ENCODE measurements around the gene SACM1L.

DNA sequence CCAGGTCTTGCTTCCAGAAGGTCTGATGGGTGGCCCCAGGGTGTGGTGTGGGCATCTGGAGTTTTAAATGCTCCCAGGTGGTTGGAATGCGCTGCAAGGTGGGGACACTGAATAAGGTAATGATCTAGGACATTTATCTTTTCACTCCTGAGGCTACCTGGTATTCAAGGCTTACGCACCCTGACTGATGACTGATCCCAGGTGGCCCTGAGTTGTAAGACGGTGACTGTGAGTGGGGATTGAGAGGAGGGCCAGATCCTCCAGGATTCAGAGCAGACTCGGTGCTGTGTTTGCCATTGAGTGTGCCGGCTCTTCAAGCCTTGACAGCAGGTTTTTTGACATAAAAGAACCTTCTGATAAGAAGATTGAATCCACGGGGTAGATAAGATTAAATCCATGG, 66.9 kb downstream of the SACM1L start:
- TF ChIP-seq, protein P1, sequence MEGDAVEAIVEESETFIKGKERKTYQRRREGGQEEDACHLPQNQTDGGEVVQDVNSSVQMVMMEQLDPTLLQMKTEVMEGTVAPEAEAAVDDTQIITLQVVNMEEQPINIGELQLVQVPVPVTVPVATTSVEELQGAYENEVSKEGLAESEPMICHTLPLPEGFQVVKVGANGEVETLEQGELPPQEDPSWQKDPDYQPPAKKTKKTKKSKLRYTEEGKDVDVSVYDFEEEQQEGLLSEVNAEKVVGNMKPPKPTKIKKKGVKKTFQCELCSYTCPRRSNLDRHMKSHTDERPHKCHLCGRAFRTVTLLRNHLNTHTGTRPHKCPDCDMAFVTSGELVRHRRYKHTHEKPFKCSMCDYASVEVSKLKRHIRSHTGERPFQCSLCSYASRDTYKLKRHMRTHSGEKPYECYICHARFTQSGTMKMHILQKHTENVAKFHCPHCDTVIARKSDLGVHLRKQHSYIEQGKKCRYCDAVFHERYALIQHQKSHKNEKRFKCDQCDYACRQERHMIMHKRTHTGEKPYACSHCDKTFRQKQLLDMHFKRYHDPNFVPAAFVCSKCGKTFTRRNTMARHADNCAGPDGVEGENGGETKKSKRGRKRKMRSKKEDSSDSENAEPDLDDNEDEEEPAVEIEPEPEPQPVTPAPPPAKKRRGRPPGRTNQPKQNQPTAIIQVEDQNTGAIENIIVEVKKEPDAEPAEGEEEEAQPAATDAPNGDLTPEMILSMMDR (IDR thresholded peaks at IDR 0.05; ENCODE audit: borderline replicate concordance, extremely low read depth, low read length, poor library complexity, severe bottlenecking), result no peak
- TF ChIP-seq EZH2 (IDR thresholded peaks at IDR 0.05; ENCODE audit: borderline replicate concordance, low read depth, low read length, severe bottlenecking), result no peak
